Hepatic stellate cell (primary cell): ENCODE measurements around the gene TRIM33.
A peak's percentile ranks its signal among the peaks of the same experiment; 100 is the strongest.

Experiments used
- DNase-seq: peaks from one replicate; pipeline ENCODE4 v3.0.0; 2011; ENCODE audit warnings: low spot score

Gene TRIM33

DNA sequence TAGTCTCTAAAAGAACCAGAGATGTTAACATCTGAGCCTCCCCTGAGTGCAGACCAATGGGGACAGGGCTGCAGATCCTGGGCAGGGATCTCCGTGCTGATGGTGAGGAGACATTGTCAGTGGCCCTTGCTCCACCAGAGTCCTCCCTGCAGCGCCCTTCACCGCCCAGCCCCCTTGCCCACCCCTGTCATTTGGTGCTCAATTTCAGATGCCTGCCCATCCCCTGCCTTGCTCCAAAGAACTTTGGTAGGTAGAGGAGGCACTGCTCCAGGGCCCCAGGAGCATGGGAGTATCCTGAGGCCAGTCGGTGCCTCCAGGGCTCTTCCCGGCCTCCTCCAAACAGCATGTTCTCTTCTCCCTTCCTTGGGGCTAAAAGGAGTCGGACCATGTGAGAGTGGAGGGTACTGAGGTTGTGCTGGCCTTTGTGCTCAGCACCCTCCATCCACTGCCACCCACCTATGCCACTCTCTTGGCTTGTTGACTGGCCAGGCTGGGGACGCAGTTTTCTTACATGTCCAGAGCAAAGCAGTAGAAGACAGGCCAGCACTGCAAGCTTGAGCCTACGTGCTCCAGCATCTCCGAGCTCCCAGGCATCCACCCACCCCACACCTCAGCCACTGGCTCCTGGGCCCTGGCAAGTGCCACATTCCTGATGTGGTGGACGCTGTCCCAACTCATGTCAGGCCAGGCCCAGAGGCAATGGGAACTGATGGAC, 160.1 kb downstream of the TRIM33 start:
- no peak for DNase-seq

DNA sequence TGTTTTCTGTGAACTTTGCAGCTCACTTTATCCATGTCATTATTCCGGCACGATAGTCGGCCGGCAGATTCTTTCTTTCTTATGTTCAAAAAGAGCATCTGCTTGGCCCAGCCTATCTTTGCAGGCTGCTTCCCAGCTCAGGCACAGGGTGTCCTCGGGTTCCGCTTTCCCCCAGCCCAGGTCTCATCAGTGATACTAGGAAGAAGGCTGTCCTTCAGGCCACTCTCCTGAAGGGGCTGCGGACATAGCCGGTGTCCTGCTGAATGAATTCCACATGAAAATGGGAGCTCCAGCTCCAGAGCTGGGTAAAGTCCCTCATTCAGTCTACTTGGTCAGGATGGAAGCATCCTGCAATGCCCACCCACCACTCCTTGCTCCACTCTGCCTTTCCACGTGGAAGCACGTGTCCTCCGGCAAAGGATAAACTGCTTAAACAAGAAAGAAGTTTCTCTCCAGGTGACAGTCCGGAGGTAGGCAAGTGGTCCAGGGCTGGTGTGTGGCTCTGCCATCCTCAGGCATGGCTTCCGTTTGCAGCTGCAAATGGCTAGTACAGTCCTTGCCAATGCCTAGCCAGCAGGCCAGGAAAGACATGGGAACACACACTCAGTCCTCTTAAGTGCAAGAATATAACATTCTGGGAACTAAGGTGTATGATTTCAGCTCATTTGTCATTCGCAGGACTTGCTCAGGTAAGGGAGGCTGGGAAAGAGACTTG, 161.0 kb downstream of the TRIM33 start:
- no peak for DNase-seq

DNA sequence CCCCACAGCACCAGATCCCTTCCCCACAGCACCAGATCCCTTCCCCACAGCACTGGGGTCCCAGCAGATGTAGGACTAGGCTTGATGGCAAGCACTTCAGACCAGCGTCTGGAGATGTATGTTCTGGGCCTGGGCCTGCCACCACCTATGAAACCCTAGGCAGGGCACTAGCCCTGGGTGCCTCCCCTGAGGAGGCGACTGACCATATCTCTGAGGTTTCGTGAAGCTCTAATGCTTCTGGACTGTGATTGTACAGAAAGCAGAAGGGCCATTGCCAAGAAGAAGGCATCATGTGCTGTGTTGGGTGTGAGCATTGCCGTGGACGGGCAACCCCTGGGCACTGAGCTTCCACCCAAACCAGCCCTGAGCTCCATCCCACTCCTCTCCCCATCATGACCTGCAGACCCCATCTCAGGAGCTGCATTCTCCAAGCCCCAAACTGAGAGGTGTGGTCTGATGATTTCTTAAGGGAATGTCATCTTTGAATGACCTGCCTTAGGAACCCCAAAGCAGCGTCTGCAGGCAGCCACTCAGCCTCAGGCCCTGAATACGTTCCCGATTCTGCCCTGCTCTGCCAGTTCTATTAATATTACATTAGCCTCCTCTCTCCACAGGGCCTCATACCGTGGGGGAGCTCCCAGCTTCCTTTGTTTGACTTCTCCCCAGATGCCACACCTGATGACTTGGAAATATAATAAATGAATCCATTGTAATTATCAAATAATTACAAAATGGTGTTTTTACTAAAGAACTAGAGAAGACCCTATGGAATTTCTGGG, 163.4 kb downstream of the TRIM33 start:
- DNase-seq = no peak

DNA sequence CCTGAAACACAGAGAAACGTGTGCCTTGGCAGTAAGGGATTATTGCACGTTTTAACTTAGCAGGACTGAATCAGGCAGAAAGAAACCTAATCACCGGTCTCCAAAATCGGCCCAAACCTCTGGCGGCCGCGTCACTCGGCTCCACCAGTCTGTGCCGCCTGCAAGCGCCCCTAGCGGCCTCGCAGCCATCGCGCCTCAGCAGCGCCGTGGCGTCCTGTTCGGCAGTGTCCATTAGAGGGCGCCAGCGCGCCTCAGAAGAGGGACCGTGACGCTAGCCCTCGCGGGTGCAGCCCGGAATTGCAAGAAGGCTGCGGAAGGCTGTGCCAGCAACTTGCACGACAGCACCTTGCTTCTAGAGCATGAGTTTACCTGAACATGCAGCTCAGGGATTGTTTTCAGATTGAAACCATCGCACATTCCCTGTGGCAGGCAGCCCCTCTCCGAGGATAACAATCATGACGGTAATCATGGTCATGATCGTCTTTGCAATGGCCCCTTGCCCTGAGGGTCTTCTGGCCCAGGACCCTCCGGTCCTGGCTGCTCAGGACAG, 164.4 kb downstream of the TRIM33 start:
- peak; percentile 92 for DNase-seq

DNA sequence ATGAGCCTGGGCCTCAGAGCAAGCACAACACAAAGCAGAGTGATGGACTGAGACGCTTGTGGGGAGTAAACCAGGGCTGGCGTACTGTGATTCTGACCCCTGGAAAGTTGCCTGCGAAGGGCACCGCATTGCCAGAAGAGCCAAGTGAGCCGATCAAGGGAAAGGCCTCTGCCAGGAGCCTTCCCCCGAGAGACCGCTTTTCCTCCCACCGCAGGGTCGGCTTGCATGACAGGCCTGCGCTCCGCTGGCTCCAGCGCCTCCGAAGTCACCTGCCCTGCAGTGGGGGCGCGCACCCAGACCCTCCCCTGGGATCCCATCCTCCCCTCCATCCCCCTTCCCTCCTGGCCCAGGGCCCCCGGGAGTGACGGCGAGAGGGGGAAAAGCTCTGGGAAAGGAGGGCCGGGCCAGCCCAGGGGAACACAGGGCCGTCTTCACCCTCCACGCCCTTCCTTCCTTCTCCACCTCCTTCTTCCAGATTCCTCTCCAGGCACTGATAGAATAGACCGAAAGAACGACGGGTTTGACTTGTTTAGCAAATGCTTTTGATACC, 165.0 kb downstream of the TRIM33 start:
- no peak for DNase-seq

DNA sequence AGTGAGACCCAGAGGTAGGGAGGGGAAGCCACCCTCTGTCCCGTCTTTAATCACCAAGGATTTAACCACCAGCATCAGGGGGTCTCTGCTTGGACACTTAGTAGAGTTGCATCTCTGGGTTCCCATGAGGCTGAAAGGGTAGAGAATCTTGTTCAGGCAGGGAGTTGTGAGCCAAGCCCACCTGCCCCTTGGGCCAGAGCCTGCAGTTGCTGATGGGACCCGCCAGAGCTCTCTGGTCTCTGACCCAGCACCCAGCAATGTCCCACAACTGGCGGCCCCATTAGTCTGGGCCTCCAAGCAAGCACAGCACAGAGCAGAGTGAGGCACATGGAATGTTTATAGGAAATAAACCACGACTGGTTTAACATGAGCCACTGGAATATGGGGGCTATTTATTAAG, 166.3 kb downstream of the TRIM33 start:
- DNase-seq = no peak
